ENCODE data around the gene TUBAL3. TPM values are rescaled to one million over a fixed set of nuclear protein-coding genes. Genes with fewer than 3 reads are reported as not detected.
A peak's percentile ranks its signal among the peaks of the same experiment; 100 is the strongest.

The TUBAL3 gene
- total RNA-seq, 1 donor from 2014 or later = not detected

DNA sequence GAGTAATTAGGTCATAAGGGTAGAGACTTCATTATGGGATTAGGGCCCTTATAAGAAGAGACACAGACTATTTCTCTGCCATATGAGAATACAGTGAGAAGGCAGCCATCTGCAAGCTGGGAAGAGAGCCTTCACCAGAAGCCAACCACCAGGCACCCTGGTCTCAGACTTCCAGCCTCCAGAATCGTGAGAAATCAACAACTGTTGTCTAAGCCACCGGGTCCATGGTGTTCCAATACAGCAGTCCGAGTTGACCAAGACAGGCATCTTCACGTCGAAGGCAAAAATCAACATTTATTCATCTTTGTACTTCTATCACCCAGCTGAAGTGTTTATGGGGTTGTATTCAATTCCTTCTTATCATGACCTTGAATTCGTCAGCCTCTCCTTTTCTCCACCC, 5.3 kb downstream of the TUBAL3 start:
- H3K9ac ChIP-seq (ENCODE audit: low read length) = no peak overlapping the region
- no peaks in the 10 kb centered on the region for H3K4me1 ChIP-seq (ENCODE audit: insufficient read depth, low read length)
- no peak overlapping the region for H2AFZ ChIP-seq (ENCODE audit: low read depth, low read length)
- no peak overlapping the region for H3K4me3 Mint-ChIP-seq (ENCODE audit: unreplicated experiment)
- FAIRE-seq (no peak), DNase-seq (ENCODE audit: low read depth) (no peak)
- TF ChIP-seq EZH2 (IDR thresholded peaks at IDR 0.05; ENCODE audit: insufficient read depth, low read length) = no peak
- TF ChIP-seq, protein P1, sequence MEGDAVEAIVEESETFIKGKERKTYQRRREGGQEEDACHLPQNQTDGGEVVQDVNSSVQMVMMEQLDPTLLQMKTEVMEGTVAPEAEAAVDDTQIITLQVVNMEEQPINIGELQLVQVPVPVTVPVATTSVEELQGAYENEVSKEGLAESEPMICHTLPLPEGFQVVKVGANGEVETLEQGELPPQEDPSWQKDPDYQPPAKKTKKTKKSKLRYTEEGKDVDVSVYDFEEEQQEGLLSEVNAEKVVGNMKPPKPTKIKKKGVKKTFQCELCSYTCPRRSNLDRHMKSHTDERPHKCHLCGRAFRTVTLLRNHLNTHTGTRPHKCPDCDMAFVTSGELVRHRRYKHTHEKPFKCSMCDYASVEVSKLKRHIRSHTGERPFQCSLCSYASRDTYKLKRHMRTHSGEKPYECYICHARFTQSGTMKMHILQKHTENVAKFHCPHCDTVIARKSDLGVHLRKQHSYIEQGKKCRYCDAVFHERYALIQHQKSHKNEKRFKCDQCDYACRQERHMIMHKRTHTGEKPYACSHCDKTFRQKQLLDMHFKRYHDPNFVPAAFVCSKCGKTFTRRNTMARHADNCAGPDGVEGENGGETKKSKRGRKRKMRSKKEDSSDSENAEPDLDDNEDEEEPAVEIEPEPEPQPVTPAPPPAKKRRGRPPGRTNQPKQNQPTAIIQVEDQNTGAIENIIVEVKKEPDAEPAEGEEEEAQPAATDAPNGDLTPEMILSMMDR (IDR thresholded peaks at IDR 0.05; ENCODE audit: insufficient read depth, low read depth, low read length) = no peak
- no peaks in the 10 kb centered on the region for H3K9me3 ChIP-seq (ENCODE audit: insufficient read depth, low read depth, low read length)
- H3K27ac ChIP-seq (ENCODE audit: low read depth, low read length) = no peak overlapping the region
- H3K4me1 Mint-ChIP-seq (ENCODE audit: low read depth, unreplicated experiment) = no peaks in the 10 kb centered on the region
- H3K4me3 ChIP-seq (ENCODE audit: insufficient read depth, low read depth, low read length) = no peak overlapping the region
- no peaks in the 10 kb centered on the region for H3K36me3 Mint-ChIP-seq (ENCODE audit: low read depth, unreplicated experiment)
- H3K36me3 ChIP-seq (ENCODE audit: insufficient read depth, low read length) = no peaks in the 10 kb centered on the region
- no peaks in the 10 kb centered on the region for H3K79me2 ChIP-seq (ENCODE audit: insufficient read depth, low read length)
- H3K27ac Mint-ChIP-seq (ENCODE audit: unreplicated experiment) = no peak overlapping the region
- no peaks in the 10 kb centered on the region for H4K20me1 ChIP-seq (ENCODE audit: insufficient read depth, low read length)
- peaks cover 3% of the 10 kb centered on the region for H3K27me3 ChIP-seq (ENCODE audit: insufficient read depth, low read length)
- no peak overlapping the region for H3K4me2 ChIP-seq (ENCODE audit: low read length)
- H3K27me3 Mint-ChIP-seq (ENCODE audit: low read depth, unreplicated experiment) = peaks cover 8% of the 10 kb centered on the region
- no peaks in the 10 kb centered on the region for H3K9me3 Mint-ChIP-seq (ENCODE audit: unreplicated experiment)

DNA sequence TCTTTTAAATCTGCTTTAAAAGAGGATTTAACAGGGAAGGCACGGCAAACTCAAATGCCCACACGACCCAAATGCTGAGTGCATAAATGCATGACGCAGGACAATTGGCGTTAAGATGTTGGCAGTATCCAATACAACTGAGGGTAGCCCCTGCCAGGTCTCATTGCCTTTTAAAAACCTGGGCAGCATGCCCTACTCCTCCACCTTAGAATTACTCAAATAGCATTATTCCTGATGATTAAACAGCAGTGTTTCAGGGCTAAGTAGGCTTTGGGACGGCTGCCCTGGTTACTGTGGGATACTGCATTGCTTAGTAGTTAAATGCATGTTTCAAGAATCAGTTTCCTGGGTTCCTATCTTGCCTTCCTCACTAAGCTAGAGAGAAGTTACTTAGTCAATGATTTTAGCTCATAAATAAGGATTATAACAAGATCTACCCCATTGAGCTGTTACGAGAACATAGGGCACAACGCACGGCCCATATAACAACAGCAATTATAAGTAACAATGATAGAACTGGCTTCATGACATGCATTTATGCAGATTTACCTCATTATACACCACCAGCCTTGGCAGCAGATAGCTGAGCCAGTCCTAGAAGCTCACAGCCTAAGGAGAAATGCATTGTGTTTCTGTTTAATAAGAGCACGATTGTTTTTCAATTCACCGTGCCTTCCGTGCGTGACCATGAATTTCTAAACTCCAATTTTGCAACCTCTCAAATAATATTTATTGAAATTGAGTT, 7.9 kb downstream of the TUBAL3 start:
- no peaks in the 10 kb centered on the region for H3K79me2 ChIP-seq (ENCODE audit: insufficient read depth, low read length)
- H3K4me1 ChIP-seq (ENCODE audit: insufficient read depth, low read length) = no peaks in the 10 kb centered on the region
- Mint-ChIP-seq H3K27ac (ENCODE audit: unreplicated experiment) (no peak overlapping the region), H3K9me3 (ENCODE audit: unreplicated experiment) (peaks cover 7% of the 10 kb centered on the region), H3K27me3 (ENCODE audit: low read depth, unreplicated experiment) (no peaks in the 10 kb centered on the region), H3K36me3 (ENCODE audit: low read depth, unreplicated experiment) (no peaks in the 10 kb centered on the region), H3K4me1 (ENCODE audit: low read depth, unreplicated experiment) (no peaks in the 10 kb centered on the region), H3K4me3 (ENCODE audit: unreplicated experiment) (no peak overlapping the region)
- peaks cover 3% of the 10 kb centered on the region for H3K9me3 ChIP-seq (ENCODE audit: insufficient read depth, low read depth, low read length)
- FAIRE-seq (no peak), DNase-seq (ENCODE audit: low read depth) (peak; percentile 35)
- H3K36me3 ChIP-seq (ENCODE audit: insufficient read depth, low read length) = no peaks in the 10 kb centered on the region
- peak overlapping the region; percentile 13 for H2AFZ ChIP-seq (ENCODE audit: low read depth, low read length)
- H3K4me2 ChIP-seq (ENCODE audit: low read length) = peak overlapping the region; percentile 46
- no peak overlapping the region for H3K4me3 ChIP-seq (ENCODE audit: insufficient read depth, low read depth, low read length)
- no peak overlapping the region for H3K27ac ChIP-seq (ENCODE audit: low read depth, low read length)
- H4K20me1 ChIP-seq (ENCODE audit: insufficient read depth, low read length) = no peaks in the 10 kb centered on the region
- peaks cover 3% of the 10 kb centered on the region for H3K27me3 ChIP-seq (ENCODE audit: insufficient read depth, low read length)
- TF ChIP-seq EZH2 (IDR thresholded peaks at IDR 0.05; ENCODE audit: insufficient read depth, low read length) = no peak
- TF ChIP-seq, protein P1 (IDR thresholded peaks at IDR 0.05; ENCODE audit: insufficient read depth, low read depth, low read length) = no peak
- H3K9ac ChIP-seq (ENCODE audit: low read length) = no peak overlapping the region

DNA sequence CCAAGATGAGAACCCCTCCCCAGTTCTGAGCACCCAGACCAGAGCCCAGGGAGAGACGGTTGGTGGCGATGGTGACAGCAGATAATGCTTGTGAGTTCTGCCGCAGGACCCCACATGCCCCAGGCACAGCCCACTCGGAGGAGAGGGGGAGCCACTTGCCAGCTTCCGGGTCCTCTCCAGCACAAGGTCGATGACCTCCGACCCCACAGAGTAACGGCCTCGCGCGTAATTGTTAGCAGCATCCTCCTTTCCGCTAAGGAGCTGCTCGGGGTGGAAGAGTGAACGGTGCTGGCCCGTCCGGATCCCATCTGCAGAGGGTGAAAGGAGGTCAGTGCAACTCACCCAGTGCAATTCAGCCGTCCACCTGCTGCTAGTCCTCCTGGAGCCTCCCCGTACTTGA, 9.5 kb downstream of the TUBAL3 start:
- no peak overlapping the region for H3K27ac Mint-ChIP-seq (ENCODE audit: unreplicated experiment)
- H3K27me3 Mint-ChIP-seq (ENCODE audit: low read depth, unreplicated experiment) = no peaks in the 10 kb centered on the region
- Histone ChIP-seq H3K4me3 (ENCODE audit: insufficient read depth, low read depth, low read length) (no peak overlapping the region), H3K27me3 (ENCODE audit: insufficient read depth, low read length) (peaks cover 3% of the 10 kb centered on the region), H3K79me2 (ENCODE audit: insufficient read depth, low read length) (no peaks in the 10 kb centered on the region), H3K4me1 (ENCODE audit: insufficient read depth, low read length) (no peaks in the 10 kb centered on the region), H2AFZ (ENCODE audit: low read depth, low read length) (no peak overlapping the region), H3K9ac (ENCODE audit: low read length) (no peak overlapping the region), H3K27ac (ENCODE audit: low read depth, low read length) (no peak overlapping the region), H4K20me1 (ENCODE audit: insufficient read depth, low read length) (no peaks in the 10 kb centered on the region), H3K36me3 (ENCODE audit: insufficient read depth, low read length) (no peaks in the 10 kb centered on the region), H3K4me2 (ENCODE audit: low read length) (no peak overlapping the region), H3K9me3 (ENCODE audit: insufficient read depth, low read depth, low read length) (peaks cover 8% of the 10 kb centered on the region)
- no peaks in the 10 kb centered on the region for H3K36me3 Mint-ChIP-seq (ENCODE audit: low read depth, unreplicated experiment)
- FAIRE-seq = no peak
- H3K4me1 Mint-ChIP-seq (ENCODE audit: low read depth, unreplicated experiment) = no peaks in the 10 kb centered on the region
- no peak for TF ChIP-seq EZH2 (IDR thresholded peaks at IDR 0.05; ENCODE audit: insufficient read depth, low read length)
- no peak overlapping the region for H3K4me3 Mint-ChIP-seq (ENCODE audit: unreplicated experiment)
- H3K9me3 Mint-ChIP-seq (ENCODE audit: unreplicated experiment) = peaks cover 17% of the 10 kb centered on the region
- DNase-seq (ENCODE audit: low read depth) = no peak

All from astrocyte (in vitro differentiated cells and primary cell).